Measurements from ENCODE around the gene ANKRD33B. TPM values are rescaled to one million over a fixed set of nuclear protein-coding genes. Genes with fewer than 3 reads are reported as not detected.

Gene ANKRD33B
- total and polyA plus RNA-seq, 2 donors = 4.5 to 6.8 TPM

DNA sequence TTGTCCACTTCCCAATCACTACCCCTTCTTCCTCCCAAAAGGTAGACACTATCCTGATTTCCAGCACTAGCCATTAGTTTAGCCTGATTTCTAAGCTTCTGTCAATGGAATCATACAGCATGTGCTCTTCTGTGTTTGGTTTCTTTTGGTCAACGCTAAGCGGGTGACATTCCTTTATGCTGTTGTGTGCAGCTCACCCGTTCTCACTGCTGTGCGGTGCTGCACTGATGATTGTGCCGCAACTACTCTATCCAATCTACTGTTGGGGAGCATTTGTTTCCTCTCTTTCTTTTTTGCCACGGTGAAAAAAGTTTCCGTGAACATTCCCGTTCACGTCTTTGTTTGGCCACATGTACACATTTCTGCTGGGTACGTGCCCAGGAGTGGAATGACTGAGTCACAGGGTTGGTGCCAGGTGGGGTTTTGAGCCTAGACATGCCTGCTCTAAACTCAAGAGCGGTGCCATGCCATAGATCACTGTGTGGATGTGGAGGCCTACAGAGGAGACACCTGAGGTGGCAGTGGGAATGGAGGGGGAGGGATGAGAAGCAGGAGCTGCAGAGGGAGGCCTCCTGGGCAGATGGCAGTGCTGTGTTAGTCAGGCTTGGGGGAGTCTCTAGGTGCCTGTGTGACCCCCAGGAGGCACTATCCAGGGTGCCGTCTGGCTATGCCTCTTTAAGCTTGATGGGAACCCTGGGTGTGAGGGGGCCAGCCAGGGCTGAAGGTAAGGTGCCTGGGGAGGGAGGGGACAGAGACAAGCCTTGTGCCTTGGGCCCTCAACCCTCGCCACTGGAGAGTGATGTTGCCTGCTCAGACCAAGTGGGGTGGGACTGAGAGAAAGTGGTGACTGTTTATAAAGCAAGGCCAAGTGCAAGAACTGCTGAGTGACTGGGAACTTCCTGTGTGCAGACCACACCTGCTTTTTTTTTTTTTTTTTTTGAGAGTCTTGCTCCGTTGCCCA is 11.4 kb upstream of the ANKRD33B start:
- Histone ChIP-seq H3K27me3 (ENCODE audit: control insufficient read depth in 2 of 2, insufficient read depth in 1 of 2, low read length in 1 of 2) (no peaks in the 10 kb centered on the region), H3K27ac (ENCODE audit: low read depth in 1 of 2, low read length in 1 of 2) (no peak overlapping the region), H3K9me3 (ENCODE audit: control insufficient read depth in 2 of 2, insufficient read depth in 1 of 2, low read length in 1 of 2) (no peaks in the 10 kb centered on the region), H3K36me3 (ENCODE audit: control insufficient read depth in 2 of 2, insufficient read depth in 2 of 2, low read length in 1 of 2) (no peaks in the 10 kb centered on the region), H3K4me3 (ENCODE audit: low read length in 2 of 2) (no peak overlapping the region), H3K4me1 (ENCODE audit: control insufficient read depth in 2 of 2, insufficient read depth in 2 of 2, low read length in 2 of 2) (peaks cover 0 to 11% of the 10 kb centered on the region in 2 donors)
- DNase-seq (ENCODE audit: low read depth in 6 of 9, low spot score in 9 of 9) = no peak
- WGBS = 87% methylated on average over 14 of the region's 14 CpGs

DNA sequence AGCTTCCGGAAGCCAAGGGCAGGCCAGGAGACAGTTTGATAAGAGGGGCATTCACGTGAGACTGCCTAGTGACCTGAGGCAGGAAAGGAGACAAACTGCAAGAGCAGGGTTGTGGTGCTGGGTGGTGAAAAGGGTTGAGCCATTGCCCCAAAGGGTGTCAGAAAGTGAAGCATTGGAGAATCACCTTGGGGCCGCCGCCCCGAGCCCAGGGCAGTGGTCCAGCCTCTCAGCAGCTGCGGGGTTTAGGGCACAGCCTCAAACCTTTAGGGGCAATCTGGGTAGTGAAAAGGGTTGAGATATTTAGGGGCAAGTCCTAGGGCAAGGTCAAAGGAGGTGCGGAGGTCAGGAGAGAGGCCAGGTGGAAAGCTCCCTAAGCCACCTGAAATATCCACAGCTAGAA is 10.4 kb upstream of the ANKRD33B start:
- WGBS = 96% methylated on average over 7 of the region's 7 CpGs
- H3K27ac ChIP-seq (ENCODE audit: low read depth in 1 of 2, low read length in 1 of 2) = no peak overlapping the region
- H3K4me1 ChIP-seq (ENCODE audit: control insufficient read depth in 2 of 2, insufficient read depth in 2 of 2, low read length in 2 of 2) = peaks cover 0 to 11% of the 10 kb centered on the region in 2 donors
- no peak overlapping the region for H3K4me3 ChIP-seq (ENCODE audit: low read length in 2 of 2)
- no peaks in the 10 kb centered on the region for H3K36me3 ChIP-seq (ENCODE audit: control insufficient read depth in 2 of 2, insufficient read depth in 2 of 2, low read length in 1 of 2)
- H3K9me3 ChIP-seq (ENCODE audit: control insufficient read depth in 2 of 2, insufficient read depth in 1 of 2, low read length in 1 of 2) = no peaks in the 10 kb centered on the region
- H3K27me3 ChIP-seq (ENCODE audit: control insufficient read depth in 2 of 2, insufficient read depth in 1 of 2, low read length in 1 of 2) = no peaks in the 10 kb centered on the region
- no peak for DNase-seq (ENCODE audit: low read depth in 6 of 9, low spot score in 9 of 9)

DNA sequence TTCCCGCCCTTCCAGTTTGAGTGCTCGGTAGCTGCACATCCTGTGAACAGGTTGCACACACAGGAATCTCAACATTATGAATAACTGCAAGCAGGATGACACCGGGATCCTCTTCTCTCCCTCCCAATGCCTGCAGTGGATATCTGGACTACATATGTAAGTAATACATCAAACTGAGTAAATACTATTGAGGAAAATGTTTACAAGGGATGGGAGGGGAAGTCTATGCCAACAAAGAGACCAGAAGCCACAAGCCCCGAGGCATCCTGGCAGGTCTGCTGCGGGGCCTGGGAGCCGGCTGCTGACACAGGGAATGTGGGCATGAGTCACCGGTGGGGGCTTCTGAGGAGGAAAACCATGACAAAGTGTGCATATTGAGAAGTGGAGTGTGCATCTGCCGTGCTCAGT is 8.6 kb upstream of the ANKRD33B start:
- peaks cover 0 to 3% of the 10 kb centered on the region in 2 donors for H3K27me3 ChIP-seq (ENCODE audit: control insufficient read depth in 2 of 2, insufficient read depth in 1 of 2, low read length in 1 of 2)
- H3K27ac ChIP-seq (ENCODE audit: low read depth in 1 of 2, low read length in 1 of 2) = no peak overlapping the region
- peaks cover 0 to 11% of the 10 kb centered on the region in 2 donors for H3K4me1 ChIP-seq (ENCODE audit: control insufficient read depth in 2 of 2, insufficient read depth in 2 of 2, low read length in 2 of 2)
- no peaks in the 10 kb centered on the region for H3K9me3 ChIP-seq (ENCODE audit: control insufficient read depth in 2 of 2, insufficient read depth in 1 of 2, low read length in 1 of 2)
- DNase-seq (ENCODE audit: low read depth in 6 of 9, low spot score in 9 of 9) = no peak
- H3K36me3 ChIP-seq (ENCODE audit: control insufficient read depth in 2 of 2, insufficient read depth in 2 of 2, low read length in 1 of 2) = no peaks in the 10 kb centered on the region
- 76% methylated on average over 8 of the region's 8 CpGs for WGBS
- no peak overlapping the region for H3K4me3 ChIP-seq (ENCODE audit: low read length in 2 of 2)

DNA sequence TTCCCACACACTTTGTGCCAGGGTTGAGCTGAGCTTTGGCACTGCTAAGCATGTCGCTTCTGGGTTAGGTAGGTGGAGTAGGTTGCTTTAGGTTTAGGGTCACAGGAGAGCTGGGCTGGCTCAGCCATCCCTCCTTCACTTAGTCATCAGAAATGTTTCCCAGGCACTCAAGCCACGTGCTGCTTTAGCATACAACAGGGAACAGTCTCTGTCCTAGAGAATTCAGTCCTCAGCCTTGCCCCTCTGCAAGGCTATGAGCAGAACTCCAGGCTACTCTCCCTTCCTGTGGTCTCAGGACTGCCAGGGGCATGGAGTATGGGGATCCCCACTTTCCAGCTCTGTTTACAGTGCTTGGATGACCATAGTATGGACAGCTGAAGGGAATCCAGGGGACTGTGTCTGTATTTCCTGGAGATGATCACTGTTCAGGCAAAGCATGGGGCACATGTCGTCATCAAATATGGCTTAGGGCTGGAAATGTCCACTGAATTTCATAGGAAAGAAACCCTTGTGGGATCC is 7.5 kb upstream of the ANKRD33B start:
- no peaks in the 10 kb centered on the region for H3K36me3 ChIP-seq (ENCODE audit: control insufficient read depth in 2 of 2, insufficient read depth in 2 of 2, low read length in 1 of 2)
- DNase-seq (ENCODE audit: low read depth in 6 of 9, low spot score in 9 of 9) = no peak
- 92% methylated on average over 3 of the region's 3 CpGs for WGBS
- H3K27ac ChIP-seq (ENCODE audit: low read depth in 1 of 2, low read length in 1 of 2) = no peak overlapping the region
- no peak overlapping the region for H3K4me3 ChIP-seq (ENCODE audit: low read length in 2 of 2)
- H3K9me3 ChIP-seq (ENCODE audit: control insufficient read depth in 2 of 2, insufficient read depth in 1 of 2, low read length in 1 of 2) = no peaks in the 10 kb centered on the region
- peaks cover 0 to 11% of the 10 kb centered on the region in 2 donors for H3K4me1 ChIP-seq (ENCODE audit: control insufficient read depth in 2 of 2, insufficient read depth in 2 of 2, low read length in 2 of 2)
- peaks cover 0 to 9% of the 10 kb centered on the region in 2 donors for H3K27me3 ChIP-seq (ENCODE audit: control insufficient read depth in 2 of 2, insufficient read depth in 1 of 2, low read length in 1 of 2)

DNA sequence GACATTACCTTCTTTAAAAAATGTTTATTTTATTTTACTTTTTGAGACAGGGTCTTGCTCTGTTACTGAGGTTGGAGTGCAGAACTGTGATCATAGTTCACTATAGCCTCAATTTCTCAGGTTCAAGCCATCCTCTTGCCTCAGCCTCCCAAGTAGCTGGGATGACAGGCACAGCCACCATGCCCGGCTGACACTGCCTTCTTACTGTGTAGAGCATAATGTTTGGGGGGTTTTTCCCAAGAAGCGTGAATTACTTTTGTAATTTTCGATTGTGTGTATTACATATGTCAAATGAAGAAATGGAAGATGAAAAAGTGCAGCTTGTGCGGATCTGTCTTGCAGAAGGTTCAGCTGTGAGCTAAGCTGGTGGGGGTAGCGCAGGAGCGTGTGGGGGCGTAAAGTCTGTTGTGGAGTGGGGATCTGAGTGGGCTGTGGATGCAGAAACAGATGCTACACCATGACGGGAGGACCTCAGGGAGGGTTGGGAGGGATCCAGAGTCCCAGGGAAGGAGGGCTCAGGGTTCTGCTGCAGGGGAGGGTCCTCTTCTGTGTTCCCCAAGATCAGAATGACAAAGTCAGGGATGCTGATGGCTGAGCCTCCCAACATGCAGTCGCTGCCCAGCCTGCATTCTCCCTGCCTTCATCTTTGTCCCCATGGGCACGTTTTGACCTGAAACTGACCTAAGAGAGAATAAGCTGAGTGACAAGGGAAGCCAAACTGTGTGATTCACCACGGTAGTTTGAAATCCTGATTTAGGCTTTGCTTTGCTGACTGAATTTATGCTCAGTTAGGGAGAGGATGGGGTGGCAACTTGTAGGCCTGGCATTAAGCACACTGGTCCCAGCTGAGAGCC is 6.8 kb upstream of the ANKRD33B start:
- Histone ChIP-seq H3K27ac (ENCODE audit: low read depth in 1 of 2, low read length in 1 of 2) (no peak overlapping the region), H3K9me3 (ENCODE audit: control insufficient read depth in 2 of 2, insufficient read depth in 1 of 2, low read length in 1 of 2) (no peaks in the 10 kb centered on the region), H3K4me3 (ENCODE audit: low read length in 2 of 2) (no peak overlapping the region), H3K36me3 (ENCODE audit: control insufficient read depth in 2 of 2, insufficient read depth in 2 of 2, low read length in 1 of 2) (no peaks in the 10 kb centered on the region), H3K4me1 (ENCODE audit: control insufficient read depth in 2 of 2, insufficient read depth in 2 of 2, low read length in 2 of 2) (peaks cover 0 to 11% of the 10 kb centered on the region in 2 donors), H3K27me3 (ENCODE audit: control insufficient read depth in 2 of 2, insufficient read depth in 1 of 2, low read length in 1 of 2) (peaks cover 4 to 16% of the 10 kb centered on the region in 2 donors)
- 91% methylated on average over 11 of the region's 11 CpGs for WGBS
- no peak for DNase-seq (ENCODE audit: low read depth in 6 of 9, low spot score in 9 of 9)

DNA sequence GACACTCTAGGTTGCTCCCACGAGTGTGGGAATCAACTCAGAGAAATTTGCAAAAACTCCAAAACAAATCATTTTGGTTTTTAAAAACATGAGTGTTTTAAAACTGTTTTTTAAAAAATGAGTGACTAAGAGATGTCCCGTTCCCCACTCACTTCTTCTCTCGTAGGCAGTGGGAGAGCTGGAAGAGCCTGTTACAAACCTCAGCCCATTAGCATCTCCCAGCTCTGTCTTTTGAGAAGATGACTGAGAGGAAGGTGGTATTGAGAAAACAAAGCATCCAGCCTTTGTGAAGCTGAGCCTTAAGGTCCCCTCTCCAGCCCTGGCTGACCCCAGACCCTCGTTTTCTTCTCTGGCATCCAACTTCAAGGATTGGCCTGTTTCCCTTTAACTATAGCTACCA is 4.7 kb upstream of the ANKRD33B start:
- no peak for DNase-seq (ENCODE audit: low read depth in 6 of 9, low spot score in 9 of 9)
- Histone ChIP-seq H3K4me3 (ENCODE audit: low read length in 2 of 2) (no peak overlapping the region), H3K36me3 (ENCODE audit: control insufficient read depth in 2 of 2, insufficient read depth in 2 of 2, low read length in 1 of 2) (no peaks in the 10 kb centered on the region), H3K27ac (ENCODE audit: low read depth in 1 of 2, low read length in 1 of 2) (no peak overlapping the region), H3K9me3 (ENCODE audit: control insufficient read depth in 2 of 2, insufficient read depth in 1 of 2, low read length in 1 of 2) (no peaks in the 10 kb centered on the region), H3K27me3 (ENCODE audit: control insufficient read depth in 2 of 2, insufficient read depth in 1 of 2, low read length in 1 of 2) (peaks cover 23 to 35% of the 10 kb centered on the region in 2 donors), H3K4me1 (ENCODE audit: control insufficient read depth in 2 of 2, insufficient read depth in 2 of 2, low read length in 2 of 2) (peaks cover 0 to 22% of the 10 kb centered on the region in 2 donors)
- WGBS = 94% methylated on average over 4 of the region's 4 CpGs

DNA sequence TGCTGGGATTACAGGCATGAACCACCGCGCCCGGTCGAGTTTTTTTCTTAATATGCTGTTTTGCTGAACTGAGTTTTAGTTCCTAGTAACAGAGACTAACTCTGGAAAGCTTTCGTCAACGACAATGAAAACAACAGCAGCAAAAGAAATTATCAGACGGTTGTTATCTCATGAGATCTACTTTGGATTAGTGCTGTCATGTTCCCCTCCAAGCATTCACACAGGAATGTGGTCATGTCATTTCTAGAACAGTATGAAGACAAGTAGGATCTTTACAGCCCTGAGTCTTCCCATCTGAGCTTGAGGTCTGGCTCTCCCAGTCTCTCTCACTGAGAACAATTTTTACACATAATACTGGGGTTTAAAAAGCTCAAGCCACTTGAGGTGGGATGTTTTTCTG is 4.0 kb upstream of the ANKRD33B start:
- Histone ChIP-seq H3K27ac (ENCODE audit: low read depth in 1 of 2, low read length in 1 of 2) (no peak overlapping the region), H3K9me3 (ENCODE audit: control insufficient read depth in 2 of 2, insufficient read depth in 1 of 2, low read length in 1 of 2) (no peaks in the 10 kb centered on the region), H3K36me3 (ENCODE audit: control insufficient read depth in 2 of 2, insufficient read depth in 2 of 2, low read length in 1 of 2) (no peaks in the 10 kb centered on the region), H3K4me1 (ENCODE audit: control insufficient read depth in 2 of 2, insufficient read depth in 2 of 2, low read length in 2 of 2) (peaks cover 2 to 25% of the 10 kb centered on the region in 2 donors), H3K27me3 (ENCODE audit: control insufficient read depth in 2 of 2, insufficient read depth in 1 of 2, low read length in 1 of 2) (peaks cover 30 to 41% of the 10 kb centered on the region in 2 donors), H3K4me3 (ENCODE audit: low read length in 2 of 2) (no peak overlapping the region)
- WGBS = 92% methylated on average over 7 of the region's 7 CpGs
- DNase-seq (ENCODE audit: low read depth in 6 of 9, low spot score in 9 of 9) = no peak

DNA sequence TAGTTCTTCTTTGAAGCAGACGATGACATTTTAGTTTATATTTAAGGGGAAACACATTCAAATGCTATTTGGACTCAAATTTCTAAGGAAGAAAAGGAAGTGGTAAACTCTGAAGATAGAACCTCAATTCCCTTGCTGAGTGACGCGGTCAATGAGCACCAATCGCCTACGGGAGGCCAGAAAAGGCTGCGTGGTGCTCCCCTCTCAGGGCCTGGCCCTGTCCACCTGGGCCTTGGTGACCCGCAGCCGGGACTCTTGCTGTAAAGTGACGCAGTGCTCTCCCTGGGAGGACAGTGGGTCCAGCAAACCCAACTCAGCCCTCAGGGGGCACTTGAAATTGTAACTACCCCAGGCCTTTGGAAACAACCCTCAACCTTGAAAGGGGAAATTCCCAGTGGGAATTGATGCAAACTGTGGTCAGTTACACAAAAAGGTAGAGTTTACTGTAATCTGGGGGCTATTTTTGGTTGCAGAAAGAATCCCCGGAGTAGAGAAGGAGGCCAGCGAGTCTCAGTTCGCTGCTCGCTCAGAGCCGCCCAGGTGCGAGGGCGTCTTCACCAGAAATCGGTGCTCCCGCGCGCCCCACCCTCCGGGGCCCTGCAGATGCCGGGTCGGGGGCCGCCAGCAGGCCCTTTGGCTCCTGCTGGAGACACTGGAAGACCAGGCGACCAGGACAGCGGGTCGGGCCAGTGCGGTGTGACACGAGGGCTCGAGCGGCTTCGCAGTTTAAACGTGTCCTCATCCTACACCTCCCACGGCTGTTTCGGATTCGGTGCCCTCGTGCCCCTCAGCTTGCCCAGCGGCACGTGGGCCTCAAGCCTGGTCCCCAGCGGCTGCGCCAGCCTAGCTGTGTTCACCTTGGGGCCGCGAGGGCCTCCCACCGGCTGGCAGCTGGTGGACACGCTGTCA is 1.4 kb upstream of the ANKRD33B start:
- no peak for DNase-seq (ENCODE audit: low read depth in 6 of 9, low spot score in 9 of 9)
- peaks cover 6 to 23% of the 10 kb centered on the region in 2 donors for H3K4me1 ChIP-seq (ENCODE audit: control insufficient read depth in 2 of 2, insufficient read depth in 2 of 2, low read length in 2 of 2)
- peaks cover 36 to 60% of the 10 kb centered on the region in 2 donors for H3K27me3 ChIP-seq (ENCODE audit: control insufficient read depth in 2 of 2, insufficient read depth in 1 of 2, low read length in 1 of 2)
- H3K36me3 ChIP-seq (ENCODE audit: control insufficient read depth in 2 of 2, insufficient read depth in 2 of 2, low read length in 1 of 2) = no peaks in the 10 kb centered on the region
- WGBS = 58% methylated on average over 45 of the region's 45 CpGs
- no peaks in the 10 kb centered on the region for H3K9me3 ChIP-seq (ENCODE audit: control insufficient read depth in 2 of 2, insufficient read depth in 1 of 2, low read length in 1 of 2)
- no peak overlapping the region for H3K27ac ChIP-seq (ENCODE audit: low read depth in 1 of 2, low read length in 1 of 2)
- no peak overlapping the region for H3K4me3 ChIP-seq (ENCODE audit: low read length in 2 of 2)
